ENCODE results near the gene A1CF. TPM values are rescaled to one million over a fixed set of nuclear protein-coding genes. Genes with fewer than 3 reads are reported as not detected.

Gene A1CF
- polyA plus RNA-seq, 3 donors: not detected

DNA sequence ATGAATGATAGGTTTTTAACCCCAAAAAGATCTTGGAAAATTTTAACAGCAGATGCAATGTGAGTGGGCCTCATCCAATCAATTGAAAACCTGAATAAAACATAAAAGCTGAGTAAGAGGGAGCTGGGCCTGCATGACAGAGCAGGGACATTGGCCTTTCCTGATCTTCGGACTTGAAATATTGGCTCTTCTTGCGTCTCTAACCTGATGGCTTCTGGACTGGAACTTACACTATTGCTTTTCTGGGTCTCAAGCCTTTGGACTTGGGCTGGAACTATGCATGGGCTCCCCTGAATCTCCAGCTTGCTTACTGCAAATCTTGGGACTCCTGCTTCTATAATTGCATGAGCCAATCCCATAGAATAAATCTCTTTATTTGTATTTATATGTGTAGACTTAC lies 9.0 kb downstream of the A1CF start:
- H3K9me3 ChIP-seq (replicated peaks in 1 of 2; ENCODE audit: control insufficient read depth in 1 of 2, insufficient read depth in 1 of 2, low read length in 2 of 2): no peaks in the 10 kb centered on the region
- H4K20me1 ChIP-seq (ENCODE audit: insufficient read depth, low read length): no peaks in the 10 kb centered on the region
- Mint-ChIP-seq H3K27me3 (ENCODE audit: low read depth in 3 of 3) (peaks cover 0 to 3% (median 1%) of the 10 kb centered on the region in 3 donors), H3K36me3 (no peaks in the 10 kb centered on the region), H3K9me3 (peaks cover 0 to 3% (median 0%) of the 10 kb centered on the region in 7 donors), H3K4me3 (no peak overlapping the region), H3K4me1 (no peaks in the 10 kb centered on the region), H3K27ac (no peak overlapping the region)
- H2AFZ ChIP-seq (ENCODE audit: insufficient read depth, low read depth, low read length, poor library complexity, severe bottlenecking): no peak overlapping the region
- H3K36me3 ChIP-seq (replicated peaks in 1 of 2; ENCODE audit: control insufficient read depth in 1 of 2, insufficient read depth in 2 of 2, low read length in 2 of 2): no peaks in the 10 kb centered on the region
- no peak overlapping the region for H3K4me3 ChIP-seq (replicated peaks in 1 of 3; ENCODE audit: low read depth in 2 of 3, low read length in 3 of 3)
- H3K9ac ChIP-seq (ENCODE audit: insufficient read depth, low read length, poor library complexity, severe bottlenecking): no peak overlapping the region
- H3K27me3 ChIP-seq (ENCODE audit: control insufficient read depth in 2 of 2, insufficient read depth in 2 of 2, low read length in 2 of 2): no peaks in the 10 kb centered on the region
- intact Hi-C loops (cut with micrococcal nuclease): no loop called here
- no peak overlapping the region for H3K4me2 ChIP-seq (replicated peaks; ENCODE audit: extremely low read depth, low read length, poor library complexity, severe bottlenecking)
- H3K79me2 ChIP-seq (ENCODE audit: insufficient read depth, low read length): no peaks in the 10 kb centered on the region
- no peak for DNase-seq
- TF ChIP-seq, protein P1, sequence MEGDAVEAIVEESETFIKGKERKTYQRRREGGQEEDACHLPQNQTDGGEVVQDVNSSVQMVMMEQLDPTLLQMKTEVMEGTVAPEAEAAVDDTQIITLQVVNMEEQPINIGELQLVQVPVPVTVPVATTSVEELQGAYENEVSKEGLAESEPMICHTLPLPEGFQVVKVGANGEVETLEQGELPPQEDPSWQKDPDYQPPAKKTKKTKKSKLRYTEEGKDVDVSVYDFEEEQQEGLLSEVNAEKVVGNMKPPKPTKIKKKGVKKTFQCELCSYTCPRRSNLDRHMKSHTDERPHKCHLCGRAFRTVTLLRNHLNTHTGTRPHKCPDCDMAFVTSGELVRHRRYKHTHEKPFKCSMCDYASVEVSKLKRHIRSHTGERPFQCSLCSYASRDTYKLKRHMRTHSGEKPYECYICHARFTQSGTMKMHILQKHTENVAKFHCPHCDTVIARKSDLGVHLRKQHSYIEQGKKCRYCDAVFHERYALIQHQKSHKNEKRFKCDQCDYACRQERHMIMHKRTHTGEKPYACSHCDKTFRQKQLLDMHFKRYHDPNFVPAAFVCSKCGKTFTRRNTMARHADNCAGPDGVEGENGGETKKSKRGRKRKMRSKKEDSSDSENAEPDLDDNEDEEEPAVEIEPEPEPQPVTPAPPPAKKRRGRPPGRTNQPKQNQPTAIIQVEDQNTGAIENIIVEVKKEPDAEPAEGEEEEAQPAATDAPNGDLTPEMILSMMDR (IDR thresholded peaks at IDR 0.05): no peak
- no peaks in the 10 kb centered on the region for H3K4me1 ChIP-seq (ENCODE audit: control insufficient read depth in 1 of 2, insufficient read depth in 2 of 2, low read length in 2 of 2)
- WGBS (ENCODE audit: insufficient coverage): 93% methylated on average over 2 of the region's 2 CpGs
- no peak overlapping the region for H3K27ac ChIP-seq (ENCODE audit: low read depth in 1 of 2, low read length in 2 of 2)

DNA sequence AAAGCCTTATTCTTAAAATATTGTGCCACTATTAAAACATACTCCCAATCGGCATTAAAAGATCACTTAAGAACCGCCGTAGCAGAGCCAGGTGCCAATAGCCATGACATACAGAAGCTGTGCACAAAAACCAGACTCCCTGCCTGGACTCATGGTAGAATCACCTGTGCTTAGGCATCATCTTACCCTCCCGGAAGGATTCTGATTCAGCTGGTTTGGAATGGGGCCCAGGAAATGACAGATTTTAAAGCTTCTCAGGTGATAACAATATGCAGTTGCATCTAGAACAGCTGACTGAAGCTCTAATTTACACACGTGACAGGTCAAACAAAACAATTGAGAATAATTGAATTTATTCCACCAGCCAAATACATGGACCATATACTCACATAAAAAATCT lies 10.7 kb downstream of the A1CF start:
- Histone ChIP-seq H3K79me2 (ENCODE audit: insufficient read depth, low read length) (no peaks in the 10 kb centered on the region), H2AFZ (ENCODE audit: insufficient read depth, low read depth, low read length, poor library complexity, severe bottlenecking) (no peak overlapping the region), H3K4me2 (replicated peaks; ENCODE audit: extremely low read depth, low read length, poor library complexity, severe bottlenecking) (no peak overlapping the region), H4K20me1 (ENCODE audit: insufficient read depth, low read length) (no peaks in the 10 kb centered on the region), H3K4me1 (ENCODE audit: control insufficient read depth in 1 of 2, insufficient read depth in 2 of 2, low read length in 2 of 2) (no peaks in the 10 kb centered on the region), H3K36me3 (replicated peaks in 1 of 2; ENCODE audit: control insufficient read depth in 1 of 2, insufficient read depth in 2 of 2, low read length in 2 of 2) (no peaks in the 10 kb centered on the region), H3K9me3 (replicated peaks in 1 of 2; ENCODE audit: control insufficient read depth in 1 of 2, insufficient read depth in 1 of 2, low read length in 2 of 2) (no peaks in the 10 kb centered on the region), H3K27me3 (ENCODE audit: control insufficient read depth in 2 of 2, insufficient read depth in 2 of 2, low read length in 2 of 2) (no peaks in the 10 kb centered on the region), H3K4me3 (replicated peaks in 1 of 3; ENCODE audit: low read depth in 2 of 3, low read length in 3 of 3) (no peak overlapping the region), H3K27ac (ENCODE audit: low read depth in 1 of 2, low read length in 2 of 2) (no peak overlapping the region), H3K9ac (ENCODE audit: insufficient read depth, low read length, poor library complexity, severe bottlenecking) (no peak overlapping the region)
- TF ChIP-seq, protein P1 (IDR thresholded peaks at IDR 0.05): no peak
- no peak for DNase-seq
- no peak overlapping the region for H3K27ac Mint-ChIP-seq
- H3K9me3 Mint-ChIP-seq: peaks cover 0 to 2% (median 0%) of the 10 kb centered on the region in 7 donors
- no peak overlapping the region for H3K4me3 Mint-ChIP-seq
- intact Hi-C loops (cut with micrococcal nuclease): no loop called here
- H3K4me1 Mint-ChIP-seq: no peaks in the 10 kb centered on the region
- H3K36me3 Mint-ChIP-seq: no peaks in the 10 kb centered on the region
- 89% methylated on average over 4 of the region's 5 CpGs for WGBS (ENCODE audit: insufficient coverage)
- H3K27me3 Mint-ChIP-seq (ENCODE audit: low read depth in 3 of 3): peaks cover 0 to 3% (median under 1%) of the 10 kb centered on the region in 3 donors

Data from CD14-positive monocyte (primary cell).